Panc1 (cell line): ENCODE measurements around the gene PHTF2.

Experiments
- CTCF ChIP-seq: fragments of 450-650 bp; IDR thresholded peaks from 2 replicates; pipeline ENCODE4 v1.5.1; 2017; ENCODE audit warnings: mild to moderate bottlenecking
- POLR2AphosphoS5 ChIP-seq: IDR thresholded peaks from 2 replicates; pipeline ENCODE4 v1.6.1; 2012; ENCODE audit warnings: mild to moderate bottlenecking, low read depth, low read length, moderate library complexity
- REST ChIP-seq, 2 experiments: IDR thresholded peaks; 2 replicates each; pipeline ENCODE4 v1.6.1; 2011 to 2012; ENCODE audit warnings: low read depth in 2 of 2, control low read depth in 1 of 2, low read length in 1 of 2, mild to moderate bottlenecking in 1 of 2, moderate library complexity in 1 of 2; ENCODE audit not compliant: insufficient read depth in 1 of 2
- SIN3A ChIP-seq: IDR thresholded peaks from 2 replicates; pipeline ENCODE4 v1.6.1; 2012; ENCODE audit warnings: low read depth, mild to moderate bottlenecking, low read length, moderate library complexity, borderline replicate concordance; ENCODE audit not compliant: insufficient read depth
- TCF7L2 ChIP-seq: IDR thresholded peaks from 2 replicates; pipeline ENCODE4 v1.6.1; 2011; ENCODE audit warnings: mild to moderate bottlenecking, low read depth, low read length, inconsistent platforms

- TF ChIP-seq SIN3A (no peak), CTCF (0 out of 2 replicates have a peak, but pooled peaks have one; percentile 22), POLR2AphosphoS5 (no peak), REST (IDR thresholded peaks at IDR 0.05; ENCODE audit: insufficient read depth in 1 of 2, low read depth in 2 of 2, low read length in 1 of 2) (no peak), TCF7L2 (no peak)
Observed at GRCh38 chr7:77995717-77996116, 197.1 kb downstream of the PHTF2 start.
